ENCODE data around the gene AKNAD1.

Gene AKNAD1

DNA sequence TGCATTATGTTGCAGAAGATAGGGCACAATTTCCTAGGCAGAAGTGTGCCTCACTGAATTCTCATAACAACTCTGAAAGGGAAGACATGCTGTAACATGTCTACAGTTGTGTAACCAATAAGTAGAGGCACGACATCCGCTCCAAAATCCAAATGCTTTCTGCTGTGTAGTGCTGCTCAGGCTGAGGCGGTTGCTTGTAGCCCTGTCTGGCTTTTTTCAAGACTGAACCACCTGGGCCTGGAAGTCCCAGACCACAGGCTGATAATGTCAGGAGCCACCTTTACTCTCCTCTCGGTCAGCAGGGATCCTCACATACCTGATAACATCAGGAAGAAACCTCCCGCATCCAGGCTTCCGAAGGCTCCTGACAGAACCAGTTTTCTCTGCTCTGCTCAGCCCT, 10.9 kb downstream of the AKNAD1 start:
- TF ChIP-seq, protein P1, sequence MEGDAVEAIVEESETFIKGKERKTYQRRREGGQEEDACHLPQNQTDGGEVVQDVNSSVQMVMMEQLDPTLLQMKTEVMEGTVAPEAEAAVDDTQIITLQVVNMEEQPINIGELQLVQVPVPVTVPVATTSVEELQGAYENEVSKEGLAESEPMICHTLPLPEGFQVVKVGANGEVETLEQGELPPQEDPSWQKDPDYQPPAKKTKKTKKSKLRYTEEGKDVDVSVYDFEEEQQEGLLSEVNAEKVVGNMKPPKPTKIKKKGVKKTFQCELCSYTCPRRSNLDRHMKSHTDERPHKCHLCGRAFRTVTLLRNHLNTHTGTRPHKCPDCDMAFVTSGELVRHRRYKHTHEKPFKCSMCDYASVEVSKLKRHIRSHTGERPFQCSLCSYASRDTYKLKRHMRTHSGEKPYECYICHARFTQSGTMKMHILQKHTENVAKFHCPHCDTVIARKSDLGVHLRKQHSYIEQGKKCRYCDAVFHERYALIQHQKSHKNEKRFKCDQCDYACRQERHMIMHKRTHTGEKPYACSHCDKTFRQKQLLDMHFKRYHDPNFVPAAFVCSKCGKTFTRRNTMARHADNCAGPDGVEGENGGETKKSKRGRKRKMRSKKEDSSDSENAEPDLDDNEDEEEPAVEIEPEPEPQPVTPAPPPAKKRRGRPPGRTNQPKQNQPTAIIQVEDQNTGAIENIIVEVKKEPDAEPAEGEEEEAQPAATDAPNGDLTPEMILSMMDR (IDR thresholded peaks at IDR 0.05; ENCODE audit: control insufficient read depth, extremely low read depth, insufficient read depth), result no peak
- no peak overlapping the region for H3K4me3 ChIP-seq (ENCODE audit: low read depth, low read length)
- no peak for DNase-seq (ENCODE audit: low read depth)

DNA sequence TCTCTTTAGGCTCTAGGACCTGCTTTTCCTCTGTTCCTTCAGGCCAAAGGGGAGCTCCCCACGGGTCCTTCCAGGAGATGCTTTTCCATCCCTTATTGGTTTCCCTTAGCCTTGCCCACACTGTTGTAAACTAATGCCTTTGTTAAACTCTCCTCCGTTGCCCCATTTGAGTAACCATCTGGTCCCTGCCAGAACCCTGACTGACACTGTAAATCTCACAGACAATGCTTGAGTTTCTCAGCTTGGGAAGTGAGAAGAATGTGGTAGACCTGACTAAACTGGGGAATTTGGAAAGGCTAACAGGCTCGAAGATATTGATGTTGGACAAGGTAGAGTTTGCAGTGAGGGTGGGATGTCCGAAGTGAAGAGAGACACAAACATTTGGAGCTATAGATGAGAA, 11.4 kb downstream of the AKNAD1 start:
- H3K4me3 ChIP-seq (ENCODE audit: low read depth, low read length), result no peak overlapping the region
- TF ChIP-seq, protein P1 (IDR thresholded peaks at IDR 0.05; ENCODE audit: control insufficient read depth, extremely low read depth, insufficient read depth), result no peak
- no peak for DNase-seq (ENCODE audit: low read depth)

DNA sequence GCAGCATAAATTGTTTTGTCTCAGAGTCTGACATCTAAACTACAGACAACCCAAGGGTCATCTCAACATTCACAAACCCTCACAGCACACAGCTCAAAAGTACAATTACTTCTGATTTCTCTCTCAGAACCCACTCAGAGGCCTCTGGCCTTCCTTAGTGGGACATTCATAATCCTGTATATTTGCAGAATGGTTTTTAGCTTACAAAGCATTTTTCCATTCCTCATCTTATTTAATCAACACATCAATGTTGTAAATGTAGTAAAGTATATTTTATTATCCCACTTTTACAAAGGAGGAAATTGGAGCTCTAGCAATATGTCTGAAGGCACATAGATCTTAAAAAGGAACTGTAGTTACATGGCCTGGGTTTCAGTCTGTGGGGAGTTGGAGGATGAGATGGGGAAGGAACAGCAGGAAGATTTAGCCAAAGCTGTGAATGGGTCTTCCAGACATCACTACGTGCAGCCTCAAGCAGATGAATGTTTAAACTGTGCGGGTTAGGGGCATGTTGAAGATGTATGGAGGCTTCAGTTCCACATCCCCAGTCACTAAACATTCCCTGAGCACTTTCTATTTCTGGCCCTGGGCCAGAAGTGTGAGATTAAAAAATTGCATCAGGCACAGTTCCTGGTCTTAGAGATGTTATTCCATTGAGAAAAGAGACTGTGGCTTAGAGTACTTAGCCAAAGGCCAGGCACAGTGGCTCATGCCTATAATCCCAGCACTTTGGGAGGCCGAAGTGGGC, 13.3 kb downstream of the AKNAD1 start:
- H3K4me3 ChIP-seq (ENCODE audit: low read depth, low read length), result no peak overlapping the region
- no peak for DNase-seq (ENCODE audit: low read depth)
- TF ChIP-seq, protein P1 (IDR thresholded peaks at IDR 0.05; ENCODE audit: control insufficient read depth, extremely low read depth, insufficient read depth), result no peak

DNA sequence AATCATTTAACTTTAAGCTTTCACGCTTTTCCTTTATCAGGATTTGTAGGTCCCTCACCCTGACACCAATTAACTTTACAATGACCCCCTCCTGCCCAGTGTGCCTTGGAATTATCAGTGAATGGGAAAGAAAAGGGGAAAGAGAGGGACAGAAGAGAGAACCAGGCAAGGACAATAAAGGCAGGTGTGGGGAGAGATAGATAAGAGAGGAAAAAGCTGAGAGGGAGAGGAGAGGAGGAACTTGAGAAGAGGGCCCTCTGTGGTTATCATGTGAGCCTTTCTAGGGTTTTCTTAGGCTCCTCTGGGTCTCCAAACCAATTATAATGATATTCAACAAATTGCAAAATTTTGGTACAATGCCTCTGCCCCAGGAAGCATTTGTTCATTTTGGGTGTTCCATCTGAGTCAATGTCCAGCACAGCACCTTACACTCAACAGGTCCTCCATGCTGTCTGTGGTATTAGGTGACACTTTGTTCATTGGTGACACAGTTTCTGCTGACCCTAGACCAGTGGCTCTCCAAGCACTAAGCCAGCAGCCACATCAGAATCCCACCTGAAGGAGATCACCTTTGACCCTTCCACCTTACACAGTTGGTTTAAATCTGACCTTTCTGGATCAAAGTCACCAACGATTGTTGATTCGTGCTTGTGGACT, 14.2 kb downstream of the AKNAD1 start:
- TF ChIP-seq, protein P1 (IDR thresholded peaks at IDR 0.05; ENCODE audit: control insufficient read depth, extremely low read depth, insufficient read depth), result no peak
- no peak for DNase-seq (ENCODE audit: low read depth)
- no peak overlapping the region for H3K4me3 ChIP-seq (ENCODE audit: low read depth, low read length)

DNA sequence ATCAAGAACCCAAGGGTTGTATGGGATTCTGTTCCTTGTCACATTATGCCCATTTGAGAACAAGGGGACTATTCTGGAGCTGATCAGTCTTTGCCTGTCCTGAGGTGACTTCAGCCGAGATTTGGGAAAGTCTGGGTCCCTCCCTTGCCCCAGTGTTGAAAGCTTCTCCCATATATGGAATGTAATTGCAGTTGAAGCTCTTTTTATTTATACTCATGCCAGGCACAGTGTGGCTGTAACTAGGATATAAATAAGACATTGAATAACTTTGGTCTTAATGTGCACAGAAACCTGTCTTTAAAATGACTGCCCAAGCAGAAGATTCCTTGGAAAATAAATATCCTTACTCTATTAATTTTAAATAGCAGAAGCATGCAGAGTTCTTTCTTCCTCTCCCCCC, 15.2 kb downstream of the AKNAD1 start:
- H3K4me3 ChIP-seq (ENCODE audit: low read depth, low read length), result no peak overlapping the region
- DNase-seq (ENCODE audit: low read depth), result no peak
- TF ChIP-seq, protein P1 (IDR thresholded peaks at IDR 0.05; ENCODE audit: control insufficient read depth, extremely low read depth, insufficient read depth), result no peak

DNA sequence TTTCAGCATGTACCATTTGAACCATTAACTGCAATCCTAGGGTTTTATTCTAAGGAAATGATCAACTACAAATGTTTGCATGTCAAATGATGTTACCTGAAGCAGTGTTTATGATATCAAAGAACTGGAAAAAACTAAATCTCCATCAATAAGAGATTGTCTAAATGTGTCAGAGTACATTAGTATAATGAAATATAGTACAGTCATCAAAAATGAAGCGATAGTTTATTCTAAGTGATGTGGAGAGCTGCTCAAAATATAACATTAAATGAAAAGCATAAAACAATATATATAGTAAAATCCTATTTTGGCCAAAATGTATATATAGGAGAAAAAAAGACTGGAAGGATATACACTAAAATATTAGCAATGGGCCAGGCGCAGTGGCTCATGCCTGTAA, 24.0 kb downstream of the AKNAD1 start:
- TF ChIP-seq, protein P1 (IDR thresholded peaks at IDR 0.05; ENCODE audit: control insufficient read depth, extremely low read depth, insufficient read depth), result no peak
- DNase-seq (ENCODE audit: low read depth), result no peak
- no peak overlapping the region for H3K4me3 ChIP-seq (ENCODE audit: low read depth, low read length)
